ENCODE results near the gene RIPOR1.

- TF ChIP-seq CTCF (optimal IDR thresholded peaks at IDR 0.05 in 1 of 3, IDR thresholded peaks at IDR 0.05 in 1 of 3, conservative IDR thresholded peaks at IDR 0.05 in 1 of 3; ENCODE audit: extremely low read depth in 1 of 3, insufficient read depth in 2 of 3, low read length in 3 of 3), result no peak
- no peak for TF ChIP-seq EZH2 (IDR thresholded peaks at IDR 0.05; ENCODE audit: low read length)
Observed at GRCh38 chr16:67517155-67517445, 11.5 kb upstream of the RIPOR1 start.
